Lower lobe of right lung (tissue), 2 donors: ENCODE data around the gene SRP54. TPM values are rescaled to one million over a fixed set of nuclear protein-coding genes. Genes with fewer than 3 reads are reported as not detected.
"Not testable (repeated sequence)": the region's sequence is repeated elsewhere in the genome, so short reads cannot be mapped to it uniquely, and the experiment has no call there.

Experiments
- ATAC-seq, 2 donors: fragments of 200-7000 bp; cut with Tn5 transposase; one replicate each; pipeline ENCODE4 v1.9.1; 2020 to 2022; ENCODE audit warnings: mild to moderate bottlenecking in 2 of 2, moderate library complexity in 2 of 2
- DNase-seq: peaks from one replicate; pipeline ENCODE4 v3.0.0-alpha.2; 2020
- H3K27ac ChIP-seq: fragments of 200-600 bp; one replicate; pipeline ENCODE4 v1.8.0; 2022
- H3K27me3 ChIP-seq: fragments of 200-600 bp; one replicate; pipeline ENCODE4 v1.8.0; 2022; ENCODE audit warnings: low read depth
- H3K36me3 ChIP-seq: fragments of 200-600 bp; one replicate; pipeline ENCODE4 v1.8.0; 2022; ENCODE audit warnings: mild to moderate bottlenecking
- H3K4me1 ChIP-seq: fragments of 200-600 bp; one replicate; pipeline ENCODE4 v1.8.0; 2022
- H3K4me3 ChIP-seq: fragments of 200-600 bp; one replicate; pipeline ENCODE4 v1.8.0; 2022; ENCODE audit warnings: mild to moderate bottlenecking
- H3K9me3 ChIP-seq: fragments of 200-600 bp; one replicate; pipeline ENCODE4 v1.8.0; 2022
- intact Hi-C: fragments of 100-400 bp; cut with DNase I; formaldehyde crosslinking; loops from one replicate; pipeline ENCODE4 v1.11.0; 2022
- total RNA-seq: library from RNA; stranded (reverse); fragmentation: NEBNext Ultra II Directional; extraction: Animal tissue kit (Norgen Biotek cat#: 25700); gene quantifications from one replicate; pipeline ENCODE4 v1.2.1, GENCODE V29; 2021
- TF ChIP-seq, protein P1 (sequence below): fragments of 200-600 bp; IDR thresholded peaks from one replicate; pipeline ENCODE4 v1.8.0; 2022; ENCODE audit warnings: antibody characterized with exemption, mild to moderate bottlenecking
- donor health status: DM: no; HTN: yes; CAD: no; lungs with severe emphysema.

Gene SRP54
- total RNA-seq, 1 donor from 2014 or later = 41.7 TPM

DNA sequence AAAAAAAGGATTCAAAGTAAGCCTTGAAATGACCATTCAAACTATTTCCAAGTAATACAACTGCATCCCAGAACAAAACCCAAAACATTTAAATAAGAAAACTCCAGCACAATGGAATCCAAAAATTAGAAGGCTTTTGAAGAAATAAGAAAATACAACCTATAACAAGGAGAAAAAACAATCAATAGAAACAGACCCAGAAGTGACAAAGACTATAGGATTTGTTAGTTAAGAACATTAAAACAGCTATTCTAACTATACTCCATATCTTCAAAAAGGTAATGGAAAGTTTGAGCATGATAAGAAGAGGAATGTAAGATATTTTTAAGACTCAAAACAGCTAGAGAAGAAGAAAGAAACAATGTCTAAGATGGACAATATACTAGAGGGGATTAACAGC is 39.3 kb upstream of the SRP54 start:
- DNase-seq = no peak
- Histone ChIP-seq H3K27me3 (no peaks in the 10 kb centered on the region), H3K4me3 (no peak overlapping the region), H3K9me3 (peaks cover 12% of the 10 kb centered on the region), H3K36me3 (no peaks in the 10 kb centered on the region), H3K4me1 (no peaks in the 10 kb centered on the region), H3K27ac (no peak overlapping the region)
- TF ChIP-seq, protein P1, sequence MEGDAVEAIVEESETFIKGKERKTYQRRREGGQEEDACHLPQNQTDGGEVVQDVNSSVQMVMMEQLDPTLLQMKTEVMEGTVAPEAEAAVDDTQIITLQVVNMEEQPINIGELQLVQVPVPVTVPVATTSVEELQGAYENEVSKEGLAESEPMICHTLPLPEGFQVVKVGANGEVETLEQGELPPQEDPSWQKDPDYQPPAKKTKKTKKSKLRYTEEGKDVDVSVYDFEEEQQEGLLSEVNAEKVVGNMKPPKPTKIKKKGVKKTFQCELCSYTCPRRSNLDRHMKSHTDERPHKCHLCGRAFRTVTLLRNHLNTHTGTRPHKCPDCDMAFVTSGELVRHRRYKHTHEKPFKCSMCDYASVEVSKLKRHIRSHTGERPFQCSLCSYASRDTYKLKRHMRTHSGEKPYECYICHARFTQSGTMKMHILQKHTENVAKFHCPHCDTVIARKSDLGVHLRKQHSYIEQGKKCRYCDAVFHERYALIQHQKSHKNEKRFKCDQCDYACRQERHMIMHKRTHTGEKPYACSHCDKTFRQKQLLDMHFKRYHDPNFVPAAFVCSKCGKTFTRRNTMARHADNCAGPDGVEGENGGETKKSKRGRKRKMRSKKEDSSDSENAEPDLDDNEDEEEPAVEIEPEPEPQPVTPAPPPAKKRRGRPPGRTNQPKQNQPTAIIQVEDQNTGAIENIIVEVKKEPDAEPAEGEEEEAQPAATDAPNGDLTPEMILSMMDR = no peak
- intact Hi-C loops = no loop called here
- no peak for ATAC-seq

DNA sequence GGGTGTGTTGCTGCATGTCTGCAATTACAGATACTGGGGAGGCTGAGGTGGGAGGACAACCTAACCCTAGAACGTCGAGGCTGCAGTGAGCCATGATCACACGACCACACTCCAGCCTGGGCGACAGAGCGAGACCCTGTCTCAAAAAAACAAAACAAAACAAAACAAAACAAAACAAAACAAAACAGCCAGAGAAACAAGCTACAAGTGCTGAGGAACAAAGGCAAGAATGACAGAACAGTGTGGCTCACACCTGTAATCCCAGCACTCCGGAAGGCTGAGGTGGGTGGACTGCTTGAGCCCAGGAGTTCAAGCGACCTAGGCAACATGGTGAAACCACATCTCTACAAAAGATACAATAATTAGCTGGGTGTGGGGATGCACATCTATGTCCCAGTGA is 38.0 kb upstream of the SRP54 start:
- Histone ChIP-seq H3K4me3 (no peak overlapping the region), H3K9me3 (peaks cover 12% of the 10 kb centered on the region), H3K27ac (no peak overlapping the region), H3K36me3 (no peaks in the 10 kb centered on the region), H3K4me1 (no peaks in the 10 kb centered on the region), H3K27me3 (no peaks in the 10 kb centered on the region)
- ATAC-seq = no peak
- TF ChIP-seq, protein P1 = no peak
- intact Hi-C loops = no loop called here
- DNase-seq = no peak

DNA sequence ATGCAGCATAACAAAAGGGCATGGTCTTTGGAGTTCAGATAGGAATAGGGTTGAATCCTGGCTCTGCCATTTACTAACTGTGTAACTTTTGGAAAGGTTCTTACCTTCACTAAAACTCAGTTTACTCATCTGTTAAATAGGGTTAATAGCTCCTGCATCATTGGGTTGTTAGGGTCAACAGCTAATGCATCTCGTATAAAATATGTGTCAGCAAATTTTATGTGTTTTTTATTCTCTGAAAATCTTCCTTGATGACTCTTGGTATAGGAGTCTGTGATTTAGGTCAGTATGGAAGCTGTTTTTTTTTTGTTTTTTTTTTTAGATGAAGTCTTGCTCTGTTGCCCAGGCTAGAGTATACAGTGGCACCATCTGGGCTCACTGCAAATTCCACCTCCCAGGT is 36.1 kb upstream of the SRP54 start:
- TF ChIP-seq, protein P1 = no peak

DNA sequence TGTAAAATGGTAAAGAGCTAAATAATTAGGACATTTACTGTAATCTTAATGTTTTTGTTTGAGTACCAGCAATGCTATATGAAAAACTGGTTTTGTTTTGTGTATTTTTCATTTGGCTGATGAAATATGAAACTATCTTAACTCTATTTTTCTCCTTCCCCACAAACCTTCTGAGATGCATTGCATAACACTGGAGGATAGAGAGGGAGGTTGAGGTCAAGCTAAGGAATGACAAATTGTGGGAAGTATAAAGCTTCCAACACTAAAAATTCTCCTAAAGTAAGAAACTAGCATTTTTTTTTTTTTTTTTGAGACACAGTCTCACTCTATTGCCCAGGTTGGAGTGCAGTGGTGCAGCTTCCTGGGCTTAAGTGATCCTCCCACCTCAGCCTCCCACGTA is 31.5 kb upstream of the SRP54 start:
- peaks cover 33% of the 10 kb centered on the region for H3K36me3 ChIP-seq
- H3K4me3 ChIP-seq = no peak overlapping the region
- no peaks in the 10 kb centered on the region for H3K27me3 ChIP-seq
- DNase-seq (no peak), ATAC-seq (no peak)
- H3K4me1 ChIP-seq = no peaks in the 10 kb centered on the region
- TF ChIP-seq, protein P1 = no peak
- H3K9me3 ChIP-seq = no peaks in the 10 kb centered on the region
- intact Hi-C loops = no loop called here
- no peak overlapping the region for H3K27ac ChIP-seq

More for the DNA sequence above, 36.1 kb upstream of the SRP54 start:
- no peaks in the 10 kb centered on the region for H3K27me3 ChIP-seq
- H3K4me3 ChIP-seq = no peak overlapping the region
- DNase-seq (no peak), ATAC-seq (no peak)
- no peaks in the 10 kb centered on the region for H3K4me1 ChIP-seq
- no peak overlapping the region for H3K27ac ChIP-seq
- intact Hi-C loops = no loop called here
- peaks cover 12% of the 10 kb centered on the region for H3K9me3 ChIP-seq
- H3K36me3 ChIP-seq = no peaks in the 10 kb centered on the region

DNA sequence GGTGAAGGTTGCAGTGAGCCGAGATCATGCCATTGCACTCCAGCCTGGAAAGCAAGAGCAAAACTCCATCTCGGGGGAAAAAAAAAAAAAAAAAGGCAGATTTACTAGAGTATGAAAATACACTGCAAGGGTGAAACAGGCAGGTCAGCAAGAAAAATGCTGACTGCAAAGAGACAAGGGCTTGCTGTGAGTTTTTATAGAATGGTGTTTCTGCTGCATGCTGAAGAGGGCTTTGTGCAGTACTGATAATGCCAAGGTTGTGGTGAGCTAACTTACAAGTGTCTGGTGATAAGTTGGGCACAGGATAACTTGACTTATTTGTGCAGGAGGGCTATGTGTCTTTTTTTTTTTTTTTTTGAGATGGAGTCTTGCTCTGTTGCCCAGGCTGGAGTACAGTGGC is 25.9 kb upstream of the SRP54 start:
- TF ChIP-seq, protein P1 = no peak
- Histone ChIP-seq H3K36me3 (peaks cover 49% of the 10 kb centered on the region), H3K4me1 (no peaks in the 10 kb centered on the region), H3K27me3 (no peaks in the 10 kb centered on the region), H3K9me3 (no peaks in the 10 kb centered on the region), H3K27ac (no peak overlapping the region), H3K4me3 (no peak overlapping the region)
- intact Hi-C loops = no loop called here
- ATAC-seq (no peak), DNase-seq (no peak)

DNA sequence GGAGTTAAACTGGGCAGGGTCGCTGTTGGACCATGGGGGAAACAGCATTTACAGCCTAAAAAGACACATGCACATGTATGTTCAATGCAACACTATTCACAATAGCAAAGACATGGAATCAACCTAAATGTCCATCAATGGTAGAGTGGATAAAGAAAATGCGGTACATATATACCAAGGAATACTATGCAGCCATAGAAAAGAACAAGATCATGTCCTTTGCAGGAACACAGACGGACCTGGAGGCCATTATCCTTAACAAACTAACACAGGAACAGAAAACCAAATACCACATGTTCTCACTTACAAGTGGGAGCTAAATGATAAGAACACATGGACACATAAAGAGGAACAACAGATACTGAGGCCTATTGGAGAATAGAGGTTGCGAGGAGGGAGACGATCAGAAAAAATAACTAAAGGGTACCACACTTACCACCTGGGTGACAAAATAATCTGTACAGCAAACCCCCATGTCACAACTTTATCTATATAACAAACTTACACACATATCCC is 25.0 kb upstream of the SRP54 start:
- no peaks in the 10 kb centered on the region for H3K4me1 ChIP-seq
- H3K27ac ChIP-seq = no peak overlapping the region
- H3K27me3 ChIP-seq = no peaks in the 10 kb centered on the region
- TF ChIP-seq, protein P1 = no peak
- peaks cover 44% of the 10 kb centered on the region for H3K36me3 ChIP-seq
- H3K4me3 ChIP-seq = no peak overlapping the region
- ATAC-seq = no peak
- DNase-seq = no peak
- intact Hi-C loops = no loop called here
- H3K9me3 ChIP-seq = no peaks in the 10 kb centered on the region

DNA sequence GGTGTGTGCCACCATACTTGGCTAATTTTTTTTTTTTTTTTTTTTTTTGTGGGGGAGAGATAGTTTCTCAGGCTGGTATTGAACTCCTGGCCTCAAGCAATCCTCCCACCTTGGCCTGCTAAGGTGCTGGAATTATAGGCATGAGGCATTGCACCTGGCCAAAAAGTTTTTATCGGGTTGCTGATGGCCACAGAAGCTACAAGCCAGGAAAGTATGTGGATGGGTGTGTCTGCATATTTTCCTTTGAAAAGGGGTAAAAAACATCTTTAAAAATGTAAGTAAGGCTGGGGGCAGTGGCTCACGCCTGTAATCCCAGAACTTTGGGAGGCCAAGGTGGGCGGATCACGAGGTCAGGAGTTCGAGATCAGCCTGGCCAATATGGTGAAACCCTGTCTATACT is 20.7 kb upstream of the SRP54 start:
- ATAC-seq, H3K27me3 ChIP-seq, DNase-seq, H3K4me1 ChIP-seq, intact Hi-C loops, H3K4me3 ChIP-seq, H3K27ac ChIP-seq, H3K9me3 ChIP-seq: not testable (repeated sequence)
- peaks cover 39% of the 10 kb centered on the region for H3K36me3 ChIP-seq
